Breast epithelium (tissue), 3 donors: ENCODE results near the gene APOM.

ENCODE experiments used
- POLR2A ChIP-seq: fragments of 450-650 bp; IDR thresholded peaks from one replicate; pipeline ENCODE4 v1.6.1; 2016; ENCODE audit warnings: antibody characterized with exemption, mild to moderate bottlenecking, moderate library complexity
- TF ChIP-seq, protein P1 (sequence below), 3 donors: fragments of 450-650 bp; IDR thresholded peaks; one replicate each; pipeline ENCODE4 v1.5.1; 2016 to 2017; ENCODE audit warnings: antibody characterized with exemption in 3 of 3, mild to moderate bottlenecking in 3 of 3, moderate library complexity in 3 of 3

DNA sequence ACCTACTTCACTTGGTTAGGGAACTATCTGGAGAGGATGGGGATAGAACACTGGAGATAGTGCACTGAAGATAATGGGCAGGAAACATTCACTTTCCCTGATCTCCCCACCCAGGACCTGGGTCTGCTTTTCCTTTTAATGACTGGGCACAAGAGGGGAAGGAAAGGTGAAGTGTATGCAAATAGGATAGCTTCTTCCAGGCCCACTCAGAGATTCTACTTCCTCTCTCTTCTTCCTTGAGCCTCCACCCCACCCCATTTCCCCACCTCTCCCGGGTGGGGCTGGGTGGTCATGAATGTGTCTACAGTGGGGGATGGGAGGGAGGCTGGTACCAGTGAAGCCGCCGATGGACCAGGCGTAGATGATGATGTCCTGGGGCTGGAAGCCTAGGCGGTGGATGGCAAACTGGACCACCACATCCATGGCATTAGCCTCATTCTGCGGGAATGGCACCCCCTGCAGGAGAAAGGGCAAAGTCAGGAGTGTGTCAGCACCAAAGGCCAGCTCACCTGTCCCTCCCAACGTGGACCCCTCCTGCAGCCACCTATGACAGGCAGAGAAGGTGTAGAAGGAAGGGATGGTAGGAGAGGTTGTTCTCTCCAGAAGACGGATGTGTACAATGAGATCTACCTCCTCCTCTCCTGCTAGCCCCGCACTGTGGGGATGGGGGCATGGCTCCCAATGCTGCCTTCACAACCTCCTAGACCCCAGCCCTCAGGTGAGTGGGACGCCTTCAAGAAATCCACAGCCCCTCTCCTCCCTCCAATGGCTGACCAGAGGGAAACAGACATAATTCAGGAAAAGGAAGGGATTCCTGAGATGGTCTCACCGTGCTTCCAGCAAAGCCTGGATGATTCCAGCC is 33.8 kb downstream of the APOM start:
- TF ChIP-seq, protein P1, sequence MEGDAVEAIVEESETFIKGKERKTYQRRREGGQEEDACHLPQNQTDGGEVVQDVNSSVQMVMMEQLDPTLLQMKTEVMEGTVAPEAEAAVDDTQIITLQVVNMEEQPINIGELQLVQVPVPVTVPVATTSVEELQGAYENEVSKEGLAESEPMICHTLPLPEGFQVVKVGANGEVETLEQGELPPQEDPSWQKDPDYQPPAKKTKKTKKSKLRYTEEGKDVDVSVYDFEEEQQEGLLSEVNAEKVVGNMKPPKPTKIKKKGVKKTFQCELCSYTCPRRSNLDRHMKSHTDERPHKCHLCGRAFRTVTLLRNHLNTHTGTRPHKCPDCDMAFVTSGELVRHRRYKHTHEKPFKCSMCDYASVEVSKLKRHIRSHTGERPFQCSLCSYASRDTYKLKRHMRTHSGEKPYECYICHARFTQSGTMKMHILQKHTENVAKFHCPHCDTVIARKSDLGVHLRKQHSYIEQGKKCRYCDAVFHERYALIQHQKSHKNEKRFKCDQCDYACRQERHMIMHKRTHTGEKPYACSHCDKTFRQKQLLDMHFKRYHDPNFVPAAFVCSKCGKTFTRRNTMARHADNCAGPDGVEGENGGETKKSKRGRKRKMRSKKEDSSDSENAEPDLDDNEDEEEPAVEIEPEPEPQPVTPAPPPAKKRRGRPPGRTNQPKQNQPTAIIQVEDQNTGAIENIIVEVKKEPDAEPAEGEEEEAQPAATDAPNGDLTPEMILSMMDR (IDR thresholded peaks at IDR 0.05), result no peak
- TF ChIP-seq POLR2A, result no peak
